NOMO-1 (cell line): Measurements from ENCODE around the gene RANBP10.
"Not testable (repeated sequence)": the region's sequence is repeated elsewhere in the genome, so short reads cannot be mapped to it uniquely, and the experiment has no call there.

Source experiments
- DNase-seq, 2 experiments: peaks; one replicate each; lab custom pipeline; 2025; ENCODE audit not compliant: unreplicated experiment in 2 of 2; lab: John Stamatoyannopoulos, UW

RANBP10 gene

GRCh38 chr16:67781565-67781921, 24.8 kb downstream of the RANBP10 start:
- DNase-seq, result no peak

- no peak for DNase-seq
These were observed 25.4 kb downstream of the RANBP10 start for GRCh38 chr16:67780847-67781564.

GRCh38 chr16:67779256-67780014, 26.9 kb downstream of the RANBP10 start:
- DNase-seq, result no peak

GRCh38 chr16:67775273-67775672, 31.1 kb downstream of the RANBP10 start:
- DNase-seq, result no peak

GRCh38 chr16:67774457-67774853, 31.9 kb downstream of the RANBP10 start:
- DNase-seq, result no peak

- no peak for DNase-seq
These were observed 32.5 kb downstream of the RANBP10 start for GRCh38 chr16:67773569-67774456.

GRCh38 chr16:67773099-67773498, 33.3 kb downstream of the RANBP10 start:
- DNase-seq, result no peak

- DNase-seq, result no peak
These were observed 35.9 kb downstream of the RANBP10 start for GRCh38 chr16:67770346-67770991.

- DNase-seq, result no peak
These were observed 38.4 kb downstream of the RANBP10 start for GRCh38 chr16:67767953-67768352.

- no peak for DNase-seq
These were observed 40.1 kb downstream of the RANBP10 start for GRCh38 chr16:67766291-67766690.

- no peak for DNase-seq
These were observed 42.1 kb downstream of the RANBP10 start for GRCh38 chr16:67764158-67764667.

- no peak for DNase-seq
These were observed 43.3 kb downstream of the RANBP10 start for GRCh38 chr16:67763066-67763465.

- no peak for DNase-seq
These were observed 44.0 kb downstream of the RANBP10 start for GRCh38 chr16:67762385-67762784.

- DNase-seq, result no peak
These were observed 44.4 kb downstream of the RANBP10 start for GRCh38 chr16:67761924-67762323.

- no peak for DNase-seq
These were observed 45.5 kb downstream of the RANBP10 start for GRCh38 chr16:67760956-67761230.

- peak in 1 of 2 experiments; percentile 9 for DNase-seq
These were observed 46.0 kb downstream of the RANBP10 start for GRCh38 chr16:67760206-67760955.

GRCh38 chr16:67758966-67759365, 47.4 kb downstream of the RANBP10 start:
- DNase-seq, result no peak

GRCh38 chr16:67758006-67758405, 48.4 kb downstream of the RANBP10 start:
- no peak for DNase-seq

- DNase-seq, result no peak
These were observed 53.7 kb downstream of the RANBP10 start for GRCh38 chr16:67752641-67753040.

GRCh38 chr16:67751331-67751730, 55.0 kb downstream of the RANBP10 start:
- DNase-seq, result not testable (repeated sequence)
